HG02970 (cell line): Measurements from ENCODE around the gene LONP2.
"Not testable (repeated sequence)": the region's sequence is repeated elsewhere in the genome, so short reads cannot be mapped to it uniquely, and the experiment has no call there.

Experiments used
- ATAC-seq: cut with Tn5 transposase; IDR thresholded peaks from one replicate; pipeline ENCODE4 v1.9.1; 2021; ENCODE audit warnings: mild to moderate bottlenecking, moderate library complexity, moderate number of reproducible peaks; ENCODE audit not compliant: unreplicated experiment, low FRiP score

Gene LONP2

GRCh38 chr16:48365025-48365600 is 121.0 kb downstream of the LONP2 start:
- ATAC-seq: no peak

- peak; percentile 88 for ATAC-seq
Observed at GRCh38 chr16:48365601-48366164, 121.6 kb downstream of the LONP2 start.

DNA sequence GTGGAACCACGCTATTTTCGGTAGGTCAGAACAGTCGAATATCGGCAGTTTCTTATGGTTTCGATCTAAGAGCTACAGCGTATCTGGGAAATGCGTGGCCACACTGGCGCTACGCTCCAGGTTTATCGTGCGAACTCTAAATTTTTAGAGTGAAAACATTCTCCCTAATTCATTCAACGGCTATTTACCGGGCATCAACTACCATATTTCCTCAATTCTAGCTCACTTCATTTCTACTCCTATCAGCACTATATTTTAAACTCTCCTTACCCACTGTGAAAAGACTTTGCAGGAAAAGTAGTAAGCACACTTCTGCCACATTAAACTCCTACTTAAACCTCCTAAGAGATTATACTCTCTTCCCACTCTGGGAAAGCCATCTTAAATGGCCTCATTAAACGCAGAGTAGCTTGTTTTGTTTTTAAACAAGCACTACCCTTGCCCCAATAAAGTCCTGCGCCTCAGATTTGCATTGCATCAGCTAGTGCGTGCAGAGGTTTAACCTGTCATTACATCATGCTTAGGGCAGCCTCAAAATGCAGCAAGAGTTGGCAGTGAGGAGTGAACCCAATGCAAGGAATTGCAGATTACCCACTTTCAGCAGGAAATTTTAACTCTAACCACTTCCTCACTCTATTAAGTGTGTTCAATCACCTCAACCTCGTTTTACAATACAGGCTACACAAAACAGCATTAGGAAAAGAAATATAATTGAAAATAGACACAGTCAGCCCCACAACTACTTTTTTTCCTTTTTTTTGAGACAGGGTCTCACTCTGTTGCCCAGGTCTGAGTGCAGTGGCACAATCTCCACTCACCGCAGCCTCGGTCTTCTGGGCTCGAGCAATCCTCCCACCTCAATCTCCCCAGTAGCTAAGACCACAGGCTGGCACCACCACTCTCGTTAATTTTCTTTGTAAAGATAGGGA is 122.3 kb downstream of the LONP2 start:
- ATAC-seq: peak; percentile 53

DNA sequence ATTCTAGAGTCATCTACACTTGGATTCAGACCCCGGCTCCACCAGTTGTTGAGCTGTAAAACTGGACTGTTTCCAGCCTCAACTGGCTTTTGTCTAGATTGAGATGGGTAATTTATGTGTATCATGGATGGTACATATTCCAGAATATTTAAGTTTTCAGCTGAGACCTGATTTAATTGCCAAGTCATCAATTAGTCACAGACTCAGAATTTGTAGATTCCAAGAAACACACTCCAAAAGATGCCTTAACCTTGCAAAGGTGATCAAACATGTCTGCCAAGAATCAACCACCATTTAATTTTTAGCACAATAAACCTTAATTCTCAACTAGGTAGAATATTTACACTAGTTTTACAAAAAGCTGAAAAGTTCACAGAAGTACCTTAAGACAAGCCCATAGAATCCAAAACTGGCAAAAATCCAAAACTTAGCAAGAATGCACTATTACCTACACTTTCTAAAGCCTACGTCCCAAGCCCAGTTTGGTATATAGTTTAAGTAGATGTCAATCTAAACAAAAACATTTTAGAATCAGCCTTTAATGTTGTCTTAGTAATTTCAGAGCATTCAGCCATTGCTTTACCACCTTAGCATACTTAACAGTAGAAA is 123.4 kb downstream of the LONP2 start:
- ATAC-seq: no peak

DNA sequence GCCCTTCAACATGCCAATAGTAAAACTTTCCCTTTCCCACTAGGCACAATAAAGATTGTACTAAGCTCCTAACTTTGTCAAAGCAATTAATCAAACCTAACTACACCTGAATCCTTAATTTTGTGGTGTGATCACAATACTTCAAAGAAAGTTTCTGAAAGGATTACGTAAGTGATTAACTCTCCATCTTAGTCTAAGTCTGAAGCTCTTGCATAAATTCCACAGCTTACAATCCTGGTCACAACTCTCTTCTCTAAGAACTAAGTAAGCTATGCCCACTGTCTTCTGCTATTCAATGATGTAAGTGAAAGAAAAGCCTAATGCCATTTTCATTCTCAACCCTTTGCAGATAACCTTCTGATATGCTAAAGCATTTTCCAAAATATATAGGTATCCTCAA is 125.7 kb downstream of the LONP2 start:
- ATAC-seq: no peak

DNA sequence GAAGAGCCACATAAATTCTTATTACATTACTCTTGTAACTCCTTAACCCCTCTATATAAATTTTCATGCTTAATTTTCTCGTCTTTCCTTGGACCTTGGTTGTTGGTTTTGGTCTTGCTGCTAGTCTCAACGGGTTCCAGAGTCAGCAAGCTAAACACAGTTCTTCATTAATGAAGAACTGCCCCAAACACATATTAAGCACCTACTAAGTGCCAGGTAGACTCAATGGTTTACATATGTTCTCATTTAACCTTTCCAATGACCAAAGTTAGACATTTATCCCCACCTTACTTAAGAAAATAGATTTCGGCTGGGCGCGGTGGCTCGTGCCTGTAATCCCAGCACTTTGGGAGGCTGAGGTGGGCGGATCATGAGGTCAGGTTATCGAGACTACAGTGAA is 126.1 kb downstream of the LONP2 start:
- no peak for ATAC-seq

DNA sequence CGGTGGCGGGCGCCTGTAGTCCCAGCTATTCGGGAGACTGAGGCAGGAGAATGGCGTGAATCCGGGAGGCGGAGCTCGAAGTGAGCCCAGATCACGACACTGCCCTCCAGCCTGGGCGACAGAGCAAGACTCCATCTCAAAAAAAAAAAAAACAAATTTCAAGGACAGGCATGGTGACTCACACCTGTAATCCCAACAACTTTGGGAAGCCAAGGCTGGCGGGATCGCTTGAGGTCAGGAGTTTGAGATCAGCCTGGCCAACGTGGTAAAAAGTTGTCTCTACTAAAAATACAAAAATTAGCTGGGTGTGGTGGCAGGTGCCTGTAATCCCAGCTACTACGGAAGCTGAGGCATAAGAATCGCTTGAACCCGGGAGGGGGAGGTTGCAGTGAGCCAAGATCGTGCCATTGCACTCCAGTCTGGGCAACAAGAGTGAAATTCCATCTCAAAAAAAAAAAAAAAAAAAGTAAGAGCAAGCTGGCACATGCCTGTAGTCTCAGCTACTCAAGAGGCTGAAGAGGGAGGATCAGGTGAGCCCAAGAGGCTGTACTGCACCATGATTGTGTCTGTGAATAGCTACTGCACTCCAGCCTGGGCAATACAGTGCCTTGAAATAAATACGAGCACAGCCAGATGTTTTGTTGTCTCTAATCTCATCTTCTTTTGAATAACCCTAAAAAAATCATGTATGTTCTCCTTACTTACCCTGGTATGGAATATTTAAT is 126.7 kb downstream of the LONP2 start:
- not testable (repeated sequence) for ATAC-seq

DNA sequence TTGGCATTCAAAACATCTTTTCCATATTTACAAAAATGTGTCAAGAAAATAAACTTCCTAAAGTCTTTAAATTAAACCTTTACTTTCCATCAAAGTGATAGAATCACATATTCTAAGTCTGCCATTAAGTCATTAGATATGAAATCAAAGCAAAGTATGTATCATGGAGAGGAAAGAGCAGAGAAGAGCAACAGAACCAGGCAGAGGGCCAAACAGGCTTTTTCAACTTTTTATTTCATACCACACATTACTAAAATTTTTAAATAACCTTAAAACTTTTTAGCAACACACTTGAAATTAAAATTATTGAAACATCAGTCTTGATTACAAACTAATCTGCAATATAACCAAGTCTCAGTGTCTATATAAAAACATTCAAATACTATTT is 127.3 kb downstream of the LONP2 start:
- ATAC-seq: no peak

DNA sequence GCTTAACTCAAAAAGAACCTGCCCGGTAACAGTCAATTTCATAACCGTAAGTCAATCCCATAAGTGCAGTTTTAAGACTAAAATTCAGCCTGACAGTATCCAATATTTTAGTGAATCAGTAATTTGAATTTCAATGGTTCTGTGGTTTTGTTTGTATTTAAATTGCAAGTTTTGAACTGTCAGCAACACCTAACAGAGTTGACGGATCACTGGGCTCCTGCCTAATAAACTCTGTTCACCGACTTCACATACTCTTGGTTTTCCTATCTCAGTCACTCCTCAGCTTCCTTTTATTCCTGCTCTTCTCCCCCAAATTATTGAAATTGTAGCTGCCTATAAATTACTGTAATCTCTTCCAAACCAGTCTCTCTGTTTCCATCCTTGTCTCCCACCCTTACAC is 128.6 kb downstream of the LONP2 start:
- no peak for ATAC-seq

DNA sequence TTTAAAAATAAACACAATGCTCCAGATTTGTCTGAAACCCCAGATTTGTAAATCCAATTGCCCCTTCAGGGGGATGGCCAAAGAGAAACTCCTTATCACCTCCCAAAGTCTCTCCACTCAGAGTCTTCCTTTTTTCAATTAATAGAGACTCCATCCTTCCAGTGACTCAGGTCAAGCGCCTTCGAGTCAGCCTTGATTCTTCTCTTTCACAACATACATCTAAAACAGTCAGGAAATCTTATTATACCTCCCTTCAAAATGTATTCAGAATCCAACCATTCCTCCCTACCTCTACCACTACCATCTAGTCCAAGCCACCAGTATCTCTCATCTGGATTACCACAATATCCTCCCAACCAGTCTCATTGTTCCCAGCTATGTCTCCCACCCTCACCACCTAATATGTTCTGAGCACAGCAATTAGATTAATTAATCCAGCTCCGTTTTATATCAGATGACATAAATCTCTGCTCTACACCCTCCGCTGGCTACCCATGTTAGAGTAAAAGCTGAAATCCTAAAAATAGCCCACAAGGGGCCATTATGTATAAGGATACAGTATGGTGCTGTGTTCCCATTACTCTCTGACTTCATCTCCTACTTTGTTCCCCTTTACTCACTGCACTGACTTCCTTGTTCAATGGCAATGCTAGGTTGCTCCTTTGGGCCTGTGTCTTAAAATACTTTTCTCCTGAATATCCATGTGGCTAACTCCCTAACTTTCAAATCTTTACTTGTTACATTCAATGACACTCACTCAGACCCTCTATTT is 129.3 kb downstream of the LONP2 start:
- ATAC-seq: no peak

DNA sequence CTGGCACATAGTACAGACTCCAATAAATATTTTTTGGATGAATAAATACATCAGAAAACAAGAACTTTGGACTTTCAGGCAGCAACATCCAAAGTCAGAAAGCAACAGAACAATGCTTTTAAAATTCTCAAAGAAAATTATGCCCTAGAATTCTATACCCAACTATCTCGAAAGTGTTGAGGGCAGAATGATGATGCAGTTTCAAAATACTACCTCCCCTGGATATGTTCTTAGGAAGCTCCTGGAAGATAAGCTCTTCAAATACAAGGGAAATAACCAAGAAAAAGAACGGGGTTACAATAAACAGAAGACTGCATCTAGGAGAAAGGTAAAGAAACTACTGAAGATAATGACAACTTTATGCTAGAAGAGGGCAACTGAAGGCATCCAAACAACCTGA is 130.2 kb downstream of the LONP2 start:
- no peak for ATAC-seq

DNA sequence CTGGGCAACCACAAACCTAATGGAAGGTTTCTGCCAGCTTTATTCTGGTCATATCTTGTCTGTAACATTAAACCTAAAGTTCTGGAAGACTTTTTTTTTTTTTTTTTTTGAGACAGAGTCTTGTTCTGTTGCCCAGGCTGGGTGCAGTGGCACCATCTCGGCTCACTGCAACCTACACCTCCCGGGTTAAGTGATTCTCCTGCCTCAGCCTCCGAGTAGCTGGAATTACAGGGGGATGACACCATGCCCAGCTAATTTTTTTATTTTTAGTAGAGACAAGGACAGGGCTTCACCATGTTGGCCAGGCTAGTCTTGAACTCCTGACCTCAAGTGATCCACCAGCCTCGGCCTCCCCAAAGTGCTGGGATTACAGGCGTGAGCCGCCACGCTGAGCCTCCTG is 133.2 kb downstream of the LONP2 start:
- ATAC-seq: not testable (repeated sequence)

DNA sequence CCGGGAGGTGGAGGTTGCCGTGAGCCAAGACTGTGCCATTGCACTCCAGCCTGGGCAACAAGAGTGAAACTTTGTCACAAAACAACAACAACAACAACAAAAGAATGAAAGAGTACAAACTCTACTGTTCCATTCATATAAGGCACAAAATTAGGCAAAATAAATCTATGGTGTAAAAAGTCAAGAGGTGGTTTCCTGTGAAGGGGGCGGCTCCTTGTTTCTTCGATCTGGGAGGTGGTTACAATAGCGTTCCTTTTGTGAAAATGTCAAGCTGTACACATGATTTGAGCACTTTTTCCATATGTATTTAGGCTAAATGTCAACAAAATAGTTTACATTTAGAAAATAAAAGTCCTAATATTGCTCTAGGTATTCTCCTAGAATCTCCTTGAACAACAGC is 134.2 kb downstream of the LONP2 start:
- ATAC-seq: no peak

- ATAC-seq: no peak
Observed at GRCh38 chr16:48378836-48379235, 134.7 kb downstream of the LONP2 start.

DNA sequence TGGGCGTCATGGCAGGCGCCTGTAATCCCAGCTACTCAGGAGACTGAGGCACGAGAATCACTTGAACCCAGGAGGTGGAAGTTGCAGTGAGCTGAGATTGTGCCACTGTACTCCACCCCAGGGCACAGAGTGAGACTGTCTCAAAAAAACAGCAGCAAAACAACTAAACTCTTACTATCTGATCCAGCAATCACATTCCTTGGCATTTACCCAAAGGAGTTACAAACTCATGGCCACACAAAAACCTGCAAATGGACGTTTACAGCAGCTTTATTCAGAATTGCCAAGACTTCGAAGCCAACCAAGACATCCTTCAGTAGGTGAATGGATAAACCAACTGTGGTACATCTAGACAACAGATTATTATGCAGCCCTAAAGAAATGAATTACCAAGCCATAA is 137.1 kb downstream of the LONP2 start:
- ATAC-seq: no peak

GRCh38 chr16:48382131-48382530 is 138.0 kb downstream of the LONP2 start:
- ATAC-seq: no peak

- no peak for ATAC-seq
Observed at GRCh38 chr16:48383009-48383876, 139.1 kb downstream of the LONP2 start.

GRCh38 chr16:48383877-48384519 is 139.9 kb downstream of the LONP2 start:
- ATAC-seq: no peak
